Astrocyte of the cerebellum (primary cell): Measurements from ENCODE around the gene DCP1B.

Experiments
- DNase-seq: peaks from one replicate; pipeline ENCODE4 v3.0.0-alpha.2; 2011; ENCODE audit warnings: low read depth
- H3K4me3 ChIP-seq: 2 replicates; pipeline ENCODE4 v1.5.1; 2011; ENCODE audit warnings: mild to moderate bottlenecking, low read depth, low read length, moderate library complexity
- CTCF ChIP-seq: IDR thresholded peaks from 2 replicates; pipeline ENCODE4 v1.5.1; 2012; ENCODE audit warnings: low read length, low read depth, moderate library complexity, mild to moderate bottlenecking; ENCODE audit errors: missing control alignments
- in situ Hi-C: cut with HindIII; loops from 2 replicates; pipeline ENCODE4 v1.10.0; 2017; ENCODE audit warnings: low sequenced_read_pairs

The DCP1B gene

GRCh38 chr12:1970331-1970900, 33.8 kb downstream of the DCP1B start:
- in situ Hi-C loops: loop anchor here (25.0 kb wide), 1 partner anchor 308 kb away; no protein-coding TSS in a partner anchor
- H3K4me3 ChIP-seq: no peak overlapping the region
- TF ChIP-seq CTCF: no peak
- no peak for DNase-seq

GRCh38 chr12:1966561-1967226, 37.6 kb downstream of the DCP1B start:
- in situ Hi-C loops: loop anchor here (25.0 kb wide), 1 partner anchor 304 kb away; no protein-coding TSS in a partner anchor
- DNase-seq: no peak
- no peak for TF ChIP-seq CTCF
- no peak overlapping the region for H3K4me3 ChIP-seq

GRCh38 chr12:1965916-1966315, 38.3 kb downstream of the DCP1B start:
- no peak overlapping the region for H3K4me3 ChIP-seq
- no peak for TF ChIP-seq CTCF
- in situ Hi-C loops: loop anchor here (25.0 kb wide), 1 partner anchor 304 kb away; no protein-coding TSS in a partner anchor
- DNase-seq: no peak

GRCh38 chr12:1962051-1963020, 41.9 kb downstream of the DCP1B start:
- no peak overlapping the region for H3K4me3 ChIP-seq
- no peak for TF ChIP-seq CTCF
- in situ Hi-C loops: loop anchor here (25.0 kb wide), 1 partner anchor 300 kb away; no protein-coding TSS in a partner anchor
- no peak for DNase-seq

GRCh38 chr12:1956716-1957115, 47.5 kb downstream of the DCP1B start:
- in situ Hi-C loops: loop anchor here (25.0 kb wide), 1 partner anchor 294 kb away; no protein-coding TSS in a partner anchor
- no peak for TF ChIP-seq CTCF
- H3K4me3 ChIP-seq: no peak overlapping the region
- DNase-seq: no peak
